Measurements from ENCODE around the gene NFYC.

Gene NFYC

GRCh38 chr1:40756523-40756922 is 65.0 kb downstream of the NFYC start:
- in situ Hi-C loops (cut with MboI; ENCODE audit: low sequenced_read_pairs) = no loop called here

- in situ Hi-C loops (cut with MboI; ENCODE audit: low sequenced_read_pairs) = no loop called here
Measured at GRCh38 chr1:40757084-40757483, 65.6 kb downstream of the NFYC start.

- in situ Hi-C loops (cut with MboI; ENCODE audit: low sequenced_read_pairs) = no loop called here
Measured at GRCh38 chr1:40758004-40758403, 66.5 kb downstream of the NFYC start.

GRCh38 chr1:40758578-40759343 is 67.3 kb downstream of the NFYC start:
- in situ Hi-C loops (cut with MboI; ENCODE audit: low sequenced_read_pairs) = no loop called here

GRCh38 chr1:40760984-40761383 is 69.5 kb downstream of the NFYC start:
- in situ Hi-C loops (cut with MboI; ENCODE audit: low sequenced_read_pairs) = no loop called here

GRCh38 chr1:40762144-40762923 is 70.8 kb downstream of the NFYC start:
- in situ Hi-C loops (cut with MboI; ENCODE audit: low sequenced_read_pairs) = no loop called here

GRCh38 chr1:40763742-40764532 is 72.4 kb downstream of the NFYC start:
- in situ Hi-C loops (cut with MboI; ENCODE audit: low sequenced_read_pairs) = no loop called here

GRCh38 chr1:40764981-40765380 is 73.5 kb downstream of the NFYC start:
- in situ Hi-C loops (cut with MboI; ENCODE audit: low sequenced_read_pairs) = no loop called here

- in situ Hi-C loops (cut with MboI; ENCODE audit: low sequenced_read_pairs) = no loop called here
Measured at GRCh38 chr1:40766017-40766416, 74.5 kb downstream of the NFYC start.

GRCh38 chr1:40766560-40766959 is 75.1 kb downstream of the NFYC start:
- in situ Hi-C loops (cut with MboI; ENCODE audit: low sequenced_read_pairs) = no loop called here

GRCh38 chr1:40768146-40768990 is 76.9 kb downstream of the NFYC start:
- in situ Hi-C loops (cut with MboI; ENCODE audit: low sequenced_read_pairs) = no loop called here

- in situ Hi-C loops (cut with MboI; ENCODE audit: low sequenced_read_pairs) = no loop called here
Measured at GRCh38 chr1:40769815-40770214, 78.3 kb downstream of the NFYC start.

- in situ Hi-C loops (cut with MboI; ENCODE audit: low sequenced_read_pairs) = no loop called here
Measured at GRCh38 chr1:40770296-40771070, 79.0 kb downstream of the NFYC start.

- in situ Hi-C loops (cut with MboI; ENCODE audit: low sequenced_read_pairs) = no loop called here
Measured at GRCh38 chr1:40772146-40772955, 80.8 kb downstream of the NFYC start.

- in situ Hi-C loops (cut with MboI; ENCODE audit: low sequenced_read_pairs) = no loop called here
Measured at GRCh38 chr1:40773748-40774265, 82.3 kb downstream of the NFYC start.

- in situ Hi-C loops (cut with MboI; ENCODE audit: low sequenced_read_pairs) = no loop called here
Measured at GRCh38 chr1:40774266-40774998, 82.9 kb downstream of the NFYC start.

GRCh38 chr1:40776236-40777072 is 85.0 kb downstream of the NFYC start:
- in situ Hi-C loops (cut with MboI; ENCODE audit: low sequenced_read_pairs) = no loop called here

Data from HL-60/S4 treated with phorbol 12-myristate 13-acetate at 8.2 ng/mL for 4 days and 3 days (cell line).